ENCODE measurements around the gene ICE2.

ICE2 gene

GRCh38 chr15:60494108-60494507, 15.2 kb upstream of the ICE2 start:
- no peak for DNase-seq (ENCODE audit: extremely low read depth in 1 of 2, low read depth in 1 of 2)

GRCh38 chr15:60493166-60493565, 14.2 kb upstream of the ICE2 start:
- no peak for DNase-seq (ENCODE audit: extremely low read depth in 1 of 2, low read depth in 1 of 2)

DNA sequence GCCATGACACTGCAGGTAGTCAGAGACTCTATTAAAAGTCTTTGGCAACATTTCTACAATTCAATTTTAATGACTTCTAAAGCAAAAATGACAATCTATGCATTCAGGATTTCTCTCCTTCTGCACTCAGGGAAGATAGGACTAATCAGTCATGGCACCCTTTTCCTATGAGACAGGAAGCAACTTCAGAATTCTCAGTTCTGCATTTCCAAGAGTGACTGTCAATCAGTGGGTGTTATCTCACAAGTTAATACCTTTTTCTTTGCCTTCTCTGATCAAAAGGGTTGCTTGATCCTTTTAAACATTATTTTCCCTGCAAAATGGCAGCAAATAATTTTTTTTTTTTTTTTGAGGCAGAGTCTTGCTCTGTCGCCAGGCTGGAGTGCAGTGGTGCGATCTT, 7.8 kb upstream of the ICE2 start:
- no peak for DNase-seq (ENCODE audit: extremely low read depth in 1 of 2, low read depth in 1 of 2)

- no peak for DNase-seq (ENCODE audit: extremely low read depth in 1 of 2, low read depth in 1 of 2)
Measured at GRCh38 chr15:60485365-60486055, 6.6 kb upstream of the ICE2 start.

DNA sequence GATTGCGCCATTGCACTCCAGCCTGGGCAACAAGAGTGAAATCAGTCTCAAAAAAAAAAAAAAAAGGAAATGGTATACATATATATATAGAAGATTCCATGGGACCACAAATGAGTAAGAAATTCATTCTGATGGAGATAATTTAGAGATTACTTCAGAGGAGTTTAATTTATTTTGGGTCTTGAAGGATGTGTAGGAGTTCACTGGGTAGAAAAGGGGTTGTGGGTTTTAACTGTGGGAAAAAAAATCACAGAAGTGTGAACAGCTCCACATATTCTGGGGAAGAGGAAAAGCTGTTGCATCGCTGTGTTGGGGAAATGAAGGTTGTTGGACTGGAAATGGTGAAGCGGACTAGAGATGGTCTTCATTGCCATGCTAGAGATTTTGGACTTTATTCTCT, 4.1 kb upstream of the ICE2 start:
- no peak for DNase-seq (ENCODE audit: extremely low read depth in 1 of 2, low read depth in 1 of 2)

GRCh38 chr15:60480888-60481287, 1.9 kb upstream of the ICE2 start:
- DNase-seq (ENCODE audit: extremely low read depth in 1 of 2, low read depth in 1 of 2): no peak

DNA sequence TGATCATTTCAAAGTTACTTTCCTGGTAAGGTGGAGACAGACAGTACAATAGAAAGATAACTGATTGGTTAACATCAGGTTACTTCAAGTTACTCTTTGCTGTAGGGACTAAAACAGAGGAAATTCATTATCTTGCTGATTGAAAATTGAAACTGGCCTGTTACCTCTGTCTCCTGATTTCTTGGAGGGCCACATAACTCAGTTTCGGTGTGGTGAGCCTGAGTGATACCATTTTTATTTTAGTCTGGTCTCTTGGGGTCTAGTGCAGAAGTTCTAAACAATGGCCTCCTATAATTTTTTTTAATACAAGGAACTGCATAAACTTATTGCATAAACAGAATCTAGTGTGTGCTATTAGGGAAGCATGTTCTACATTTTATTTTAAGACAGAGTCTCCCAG, 1.2 kb upstream of the ICE2 start:
- no peak for DNase-seq (ENCODE audit: extremely low read depth in 1 of 2, low read depth in 1 of 2)

GRCh38 chr15:60479361-60480110, 594 bp upstream of the ICE2 start:
- no peak for DNase-seq (ENCODE audit: extremely low read depth in 1 of 2, low read depth in 1 of 2)

- DNase-seq (ENCODE audit: extremely low read depth in 1 of 2, low read depth in 1 of 2): no peak
Measured at GRCh38 chr15:60477916-60478565, 901 bp downstream of the ICE2 start.

GRCh38 chr15:60477164-60477563, 1.8 kb downstream of the ICE2 start:
- no peak for DNase-seq (ENCODE audit: extremely low read depth in 1 of 2, low read depth in 1 of 2)

DNA sequence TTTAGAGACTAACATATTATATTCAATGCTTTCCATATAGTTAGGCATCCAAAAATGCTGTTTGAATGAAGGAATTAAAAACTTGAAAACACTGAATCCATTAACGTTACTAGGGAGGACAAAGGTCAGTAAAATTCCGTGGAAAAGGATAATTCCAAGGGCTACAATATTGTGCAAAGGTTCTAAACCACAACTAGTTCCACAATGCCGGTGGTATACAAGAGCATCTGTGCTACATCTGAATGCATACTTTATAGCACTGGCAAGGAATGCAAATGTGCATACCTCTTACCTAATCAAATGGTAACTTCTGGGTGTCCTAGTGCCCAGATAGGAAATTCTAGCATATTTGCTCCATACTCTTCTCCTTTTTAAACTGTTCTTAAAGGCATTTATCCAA, 2.2 kb downstream of the ICE2 start:
- DNase-seq (ENCODE audit: extremely low read depth in 1 of 2, low read depth in 1 of 2): no peak

DNA sequence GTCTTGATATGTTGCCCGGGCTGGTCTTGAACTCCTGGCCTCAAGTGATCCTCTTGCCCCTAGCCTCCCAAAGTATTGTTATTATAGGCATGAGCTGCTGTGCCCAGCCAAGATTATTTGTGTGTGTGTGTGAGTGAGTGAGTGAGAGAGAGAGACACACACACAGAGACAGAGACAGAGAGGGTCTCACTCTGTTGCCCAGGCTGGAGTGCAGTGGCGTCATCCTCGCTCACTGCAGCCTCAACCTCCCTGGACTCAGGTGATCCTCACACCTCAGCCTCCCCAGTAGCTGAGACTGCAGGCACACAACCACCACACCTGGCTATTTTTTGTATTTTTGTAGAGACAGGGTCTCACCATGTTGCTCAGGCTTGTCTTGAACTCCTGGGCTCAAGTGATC, 5.8 kb downstream of the ICE2 start:
- DNase-seq (ENCODE audit: extremely low read depth in 1 of 2, low read depth in 1 of 2): no peak

DNA sequence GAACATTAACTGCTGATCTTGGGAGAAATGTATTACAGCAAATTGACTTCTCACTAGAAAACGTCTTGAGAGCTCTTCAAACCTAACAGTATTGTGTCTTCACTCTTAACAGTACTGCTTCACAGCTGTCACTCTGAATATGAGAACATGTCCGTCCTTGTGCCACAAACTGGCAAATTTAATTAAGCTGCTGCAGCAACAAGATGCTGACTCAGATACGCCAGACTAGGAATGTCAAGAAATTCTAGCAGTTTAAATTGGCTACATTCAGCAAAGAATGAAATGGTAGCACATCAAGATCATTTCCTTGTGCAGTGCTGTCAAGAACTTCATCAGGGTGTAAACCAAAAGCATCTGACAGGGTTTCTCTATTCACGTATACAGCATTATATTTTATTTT, 7.6 kb downstream of the ICE2 start:
- DNase-seq (ENCODE audit: extremely low read depth in 1 of 2, low read depth in 1 of 2): no peak

- DNase-seq (ENCODE audit: extremely low read depth in 1 of 2, low read depth in 1 of 2): no peak
Measured at GRCh38 chr15:60469893-60470641, 8.9 kb downstream of the ICE2 start.

DNA sequence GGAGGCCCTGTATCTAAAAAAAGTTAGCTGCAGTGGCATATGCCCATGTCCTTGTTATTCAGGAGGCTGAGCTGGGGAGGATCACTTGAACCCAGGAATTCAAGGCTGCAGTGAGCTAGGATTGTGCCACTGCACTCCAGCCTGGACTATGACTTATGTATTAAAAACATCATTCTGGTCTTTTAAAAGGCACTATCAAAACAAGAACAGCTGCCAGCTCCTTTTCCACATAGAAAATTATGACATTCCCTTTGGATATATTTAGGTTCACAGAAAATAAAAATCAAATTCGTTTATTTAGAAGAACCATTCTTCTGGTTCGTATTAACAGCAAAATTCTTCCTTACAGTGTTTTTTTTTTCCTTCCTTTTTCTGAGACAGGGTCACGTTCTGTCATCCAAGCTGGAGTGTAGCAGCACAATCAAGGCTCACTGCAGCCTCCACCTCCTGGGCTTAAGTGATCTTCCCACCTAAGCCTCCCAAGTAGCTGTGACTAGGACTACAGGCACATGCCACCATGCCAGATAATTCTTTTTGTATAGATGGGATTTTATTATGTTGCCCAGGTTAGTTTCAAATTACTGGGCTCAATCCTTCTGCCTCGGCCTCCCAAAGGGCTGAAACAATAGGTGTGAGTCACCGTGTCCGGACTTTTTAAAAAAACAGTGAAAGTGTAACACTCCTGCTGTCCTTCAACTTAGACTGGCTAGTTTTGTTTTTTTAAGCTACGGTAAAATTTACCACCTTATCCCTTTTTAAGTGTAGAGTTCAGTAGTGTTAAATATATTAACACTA, 13.9 kb downstream of the ICE2 start:
- DNase-seq (ENCODE audit: extremely low read depth in 1 of 2, low read depth in 1 of 2): no peak

GRCh38 chr15:60462027-60462426, 16.9 kb downstream of the ICE2 start:
- no peak for DNase-seq (ENCODE audit: extremely low read depth in 1 of 2, low read depth in 1 of 2)

DNA sequence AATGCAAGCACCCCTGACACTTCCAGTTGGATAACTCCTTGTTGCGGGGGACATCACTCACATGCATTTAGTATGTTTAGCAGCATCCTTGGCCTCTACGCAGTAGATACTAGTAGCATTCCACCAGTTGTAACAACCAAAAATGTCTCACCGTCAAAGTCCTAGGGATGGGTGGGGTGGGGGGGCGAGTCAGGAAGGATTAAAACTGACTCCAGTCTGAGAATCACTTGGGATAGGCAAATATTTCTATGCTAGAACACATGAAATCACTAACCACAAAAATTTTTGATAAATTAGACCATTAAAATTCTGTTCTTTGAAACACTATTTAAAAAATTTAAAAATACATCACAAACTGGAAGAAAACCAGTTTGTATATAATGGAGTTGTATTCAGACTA, 18.0 kb downstream of the ICE2 start:
- DNase-seq (ENCODE audit: extremely low read depth in 1 of 2, low read depth in 1 of 2): no peak

- DNase-seq (ENCODE audit: extremely low read depth in 1 of 2, low read depth in 1 of 2): no peak
Measured at GRCh38 chr15:60458721-60459120, 20.2 kb downstream of the ICE2 start.

DNA sequence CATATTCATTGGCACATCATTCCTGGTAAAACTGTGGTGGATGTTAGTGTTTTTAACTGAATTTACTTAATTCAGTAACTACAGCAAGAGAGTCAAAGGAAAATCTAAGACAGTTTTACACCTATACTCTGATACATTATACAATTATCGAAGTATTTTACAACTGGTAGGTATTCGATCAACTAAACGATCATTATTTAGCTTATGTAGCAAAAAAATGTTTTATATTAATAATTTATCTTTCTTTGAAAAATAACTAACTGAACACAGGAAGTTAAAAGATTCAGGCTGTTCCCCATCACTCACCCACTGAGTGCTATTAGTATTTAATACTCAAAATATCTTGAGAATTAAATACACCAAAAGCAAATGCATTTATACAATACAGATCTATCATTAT, 21.0 kb downstream of the ICE2 start:
- DNase-seq (ENCODE audit: extremely low read depth in 1 of 2, low read depth in 1 of 2): no peak

DNA sequence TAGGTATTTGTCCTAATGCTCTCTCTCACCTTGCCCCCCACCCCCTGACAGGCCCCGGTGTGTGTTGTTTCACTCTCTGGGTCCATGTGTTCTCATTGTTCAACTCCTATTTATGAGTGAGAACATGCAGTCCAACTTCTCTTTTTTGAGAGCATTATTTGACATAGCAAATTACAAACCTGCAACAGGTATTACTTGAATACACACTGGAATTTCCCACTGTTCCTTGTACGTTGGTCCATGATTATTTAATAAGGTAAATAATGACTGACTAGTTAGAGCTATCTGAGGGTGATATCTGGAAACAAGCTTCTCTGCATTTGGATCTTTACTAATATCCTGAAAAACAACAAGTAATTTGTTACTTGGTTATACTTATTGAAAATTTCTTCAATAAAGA, 24.1 kb downstream of the ICE2 start:
- DNase-seq (ENCODE audit: extremely low read depth in 1 of 2, low read depth in 1 of 2): no peak

All from activated CD8-positive, alpha-beta memory T cell treated with anti-CD3 and anti-CD28 coated beads for 1 hour (primary cell).